ENCODE results near the gene APOC3.

The APOC3 gene

GRCh38 chr11:116828632-116829524 is 829 bp upstream of the APOC3 start:
- no peak for DNase-seq (ENCODE audit: low read depth in 1 of 2, low spot score in 1 of 2)
- Histone ChIP-seq H3K4me3 (replicated peaks; ENCODE audit: insufficient read depth, low read length) (no peak overlapping the region), H3K27ac (replicated peaks) (no peak overlapping the region), H3K27me3 (ENCODE audit: insufficient read depth, poor library complexity, severe bottlenecking) (no peaks in the 10 kb centered on the region)
- TF ChIP-seq GABPA (IDR thresholded peaks at IDR 0.05; ENCODE audit: low read depth) = no peak
- TF ChIP-seq SPI1 (IDR thresholded peaks at IDR 0.05; ENCODE audit: borderline replicate concordance, low read depth) = no peak
- no peak for TF ChIP-seq POLR2AphosphoS5 (IDR thresholded peaks at IDR 0.05; ENCODE audit: low read depth)
- no peak for TF ChIP-seq CTCF (IDR thresholded peaks at IDR 0.05; ENCODE audit: insufficient read depth, low read length)
- no peak for TF ChIP-seq REST (IDR thresholded peaks at IDR 0.05; ENCODE audit: insufficient replicate concordance, low read depth)

GRCh38 chr11:116830184-116830912 is 641 bp downstream of the APOC3 start:
- Histone ChIP-seq H3K27me3 (ENCODE audit: insufficient read depth, poor library complexity, severe bottlenecking) (no peaks in the 10 kb centered on the region), H3K27ac (replicated peaks) (no peak overlapping the region), H3K4me3 (replicated peaks; ENCODE audit: insufficient read depth, low read length) (no peak overlapping the region)
- no peak for DNase-seq (ENCODE audit: low read depth in 1 of 2, low spot score in 1 of 2)
- TF ChIP-seq GABPA (IDR thresholded peaks at IDR 0.05; ENCODE audit: low read depth) (no peak), REST (IDR thresholded peaks at IDR 0.05; ENCODE audit: insufficient replicate concordance, low read depth) (no peak), POLR2AphosphoS5 (IDR thresholded peaks at IDR 0.05; ENCODE audit: low read depth) (no peak), CTCF (IDR thresholded peaks at IDR 0.05; ENCODE audit: insufficient read depth, low read length) (no peak), SPI1 (IDR thresholded peaks at IDR 0.05; ENCODE audit: borderline replicate concordance, low read depth) (no peak)

GRCh38 chr11:116831790-116832349 is 2.2 kb downstream of the APOC3 start:
- DNase-seq (ENCODE audit: low read depth in 1 of 2, low spot score in 1 of 2) = no peak
- TF ChIP-seq SPI1 (IDR thresholded peaks at IDR 0.05; ENCODE audit: borderline replicate concordance, low read depth) (no peak), GABPA (IDR thresholded peaks at IDR 0.05; ENCODE audit: low read depth) (no peak), POLR2AphosphoS5 (IDR thresholded peaks at IDR 0.05; ENCODE audit: low read depth) (no peak), CTCF (IDR thresholded peaks at IDR 0.05; ENCODE audit: insufficient read depth, low read length) (no peak), REST (IDR thresholded peaks at IDR 0.05; ENCODE audit: insufficient replicate concordance, low read depth) (no peak)
- H3K4me3 ChIP-seq (replicated peaks; ENCODE audit: insufficient read depth, low read length) = no peak overlapping the region

More at GRCh38 chr11:116831790-116832349, 2.2 kb downstream of the APOC3 start:
- Histone ChIP-seq H3K27ac (replicated peaks) (no peak overlapping the region), H3K27me3 (ENCODE audit: insufficient read depth, poor library complexity, severe bottlenecking) (no peaks in the 10 kb centered on the region)
